Measurements from ENCODE around the gene SIGLEC1. TPM values are rescaled to one million over a fixed set of nuclear protein-coding genes. Genes with fewer than 3 reads are reported as not detected.
A peak's percentile ranks its signal among the peaks of the same experiment; 100 is the strongest.

The SIGLEC1 gene
- total and polyA plus RNA-seq, 2 donors (not counting 1 experiment from before 2014, with no cell fraction given): 0.06 to 0.15 TPM

GRCh38 chr20:3751675-3752385 is 39.4 kb upstream of the SIGLEC1 start:
- H3K36me3 ChIP-seq (replicated peaks in 1 of 2; ENCODE audit: control extremely low read depth in 1 of 2, control insufficient read depth in 1 of 2, extremely low read depth in 1 of 2, insufficient read depth in 2 of 2, low read length in 1 of 2): no peaks in the 10 kb centered on the region
- DNase-seq (peak; percentile 62), ATAC-seq (ENCODE audit: low read depth) (peak; percentile 84)
- CTCF ChIA-PET: interaction anchor here (0.5 to 3.9 kb wide), 7 partner anchors 15 to 328 kb away, joined by 3 to 47 read pairs (median 3); partner anchors contain the start of gene ADISSP
- peak overlapping the region; percentile 85 for H3K4me3 Mint-ChIP-seq
- H3K4me2 ChIP-seq (replicated peaks; ENCODE audit: low read depth, low read length, poor library complexity, severe bottlenecking): peak overlapping the region; percentile 82
- POLR2A ChIA-PET: no interaction called here
- peaks cover 3% of the 10 kb centered on the region for H3K79me2 ChIP-seq (ENCODE audit: control insufficient read depth, insufficient read depth, low read length)
- H2AFZ ChIP-seq (ENCODE audit: insufficient read depth, low read depth, low read length, poor library complexity, severe bottlenecking): peak overlapping the region; percentile 75
- peaks cover 7% of the 10 kb centered on the region for H3K4me1 Mint-ChIP-seq
- H3K27ac Mint-ChIP-seq: peak overlapping the region; percentile 85
- peak overlapping the region in 4 of 5 experiments; percentile 19 to 56 (median 50) for H3K4me3 ChIP-seq (ENCODE audit: control extremely low read depth in 1 of 5, extremely low read depth in 1 of 5, insufficient read depth in 1 of 5, low read depth in 2 of 5, low read length in 4 of 5)
- H3K27me3 Mint-ChIP-seq: peaks cover 5% of the 10 kb centered on the region
- H3K9me3 Mint-ChIP-seq (ENCODE audit: insufficient read depth): no peaks in the 10 kb centered on the region
- 57% methylated on average over 95 of the region's 95 CpGs for WGBS (ENCODE audit: insufficient coverage)
- intact Hi-C loops (cut with micrococcal nuclease): loop anchor here (5.0 kb wide), 1 partner anchor 320 kb away; no protein-coding TSS in a partner anchor
- H3K27me3 ChIP-seq (replicated peaks in 1 of 4; ENCODE audit: control extremely low read depth in 1 of 4, control insufficient read depth in 3 of 4, insufficient read depth in 4 of 4, low read length in 3 of 4): peaks cover 0 to 5% (median 0%) of the 10 kb centered on the region in 4 experiments
- TF ChIP-seq EZH2 (IDR thresholded peaks at IDR 0.05; ENCODE audit: borderline replicate concordance, insufficient read depth, low read depth, low read length, poor library complexity, severe bottlenecking) (no peak), CTCF (IDR thresholded peaks at IDR 0.05) (no peak)
- no peaks in the 10 kb centered on the region for H4K20me1 ChIP-seq (ENCODE audit: control insufficient read depth, insufficient read depth, low read length, poor library complexity, severe bottlenecking)
- no peaks in the 10 kb centered on the region for H3K9me3 ChIP-seq (ENCODE audit: control extremely low read depth in 1 of 3, control insufficient read depth in 2 of 3, insufficient read depth in 1 of 3, low read length in 2 of 3)
- no peak overlapping the region for H3K27ac ChIP-seq (ENCODE audit: low read length in 2 of 2)
- H3K4me1 ChIP-seq (ENCODE audit: control insufficient read depth in 2 of 2, insufficient read depth in 2 of 2, low read length in 2 of 2): peaks cover 0 to 12% of the 10 kb centered on the region in 2 donors
- H3K9ac ChIP-seq (ENCODE audit: low read length): peak overlapping the region; percentile 54

GRCh38 chr20:3751305-3751674 is 38.9 kb upstream of the SIGLEC1 start:
- ChIA-PET POLR2A (no interaction called here), CTCF (interaction anchor here (0.5 to 1.7 kb wide), 3 partner anchors 16 to 25 kb away, joined by 3 to 5 read pairs (median 4); partner anchors contain the start of gene ADISSP)
- Mint-ChIP-seq H3K9me3 (ENCODE audit: insufficient read depth) (no peaks in the 10 kb centered on the region), H3K4me1 (peaks cover 7% of the 10 kb centered on the region), H3K27ac (no peak overlapping the region), H3K27me3 (peaks cover 9% of the 10 kb centered on the region), H3K4me3 (no peak overlapping the region)
- no peak for DNase-seq
- Histone ChIP-seq H3K27me3 (replicated peaks in 1 of 4; ENCODE audit: control extremely low read depth in 1 of 4, control insufficient read depth in 3 of 4, insufficient read depth in 4 of 4, low read length in 3 of 4) (peaks cover 0 to 5% (median 0%) of the 10 kb centered on the region in 4 experiments), H3K36me3 (replicated peaks in 1 of 2; ENCODE audit: control extremely low read depth in 1 of 2, control insufficient read depth in 1 of 2, extremely low read depth in 1 of 2, insufficient read depth in 2 of 2, low read length in 1 of 2) (no peaks in the 10 kb centered on the region), H3K9me3 (ENCODE audit: control extremely low read depth in 1 of 3, control insufficient read depth in 2 of 3, insufficient read depth in 1 of 3, low read length in 2 of 3) (no peaks in the 10 kb centered on the region), H3K4me2 (replicated peaks; ENCODE audit: low read depth, low read length, poor library complexity, severe bottlenecking) (peak overlapping the region; percentile 82), H3K4me3 (ENCODE audit: control extremely low read depth in 1 of 5, extremely low read depth in 1 of 5, insufficient read depth in 1 of 5, low read depth in 2 of 5, low read length in 4 of 5) (peak overlapping the region in 2 of 5 experiments; percentile 50 to 51), H3K9ac (ENCODE audit: low read length) (peak overlapping the region; percentile 54), H4K20me1 (ENCODE audit: control insufficient read depth, insufficient read depth, low read length, poor library complexity, severe bottlenecking) (no peaks in the 10 kb centered on the region), H3K27ac (ENCODE audit: low read length in 2 of 2) (no peak overlapping the region), H3K79me2 (ENCODE audit: control insufficient read depth, insufficient read depth, low read length) (peaks cover 3% of the 10 kb centered on the region), H2AFZ (ENCODE audit: insufficient read depth, low read depth, low read length, poor library complexity, severe bottlenecking) (peak overlapping the region; percentile 75), H3K4me1 (ENCODE audit: control insufficient read depth in 2 of 2, insufficient read depth in 2 of 2, low read length in 2 of 2) (peaks cover 0 to 12% of the 10 kb centered on the region in 2 donors)
- ATAC-seq (ENCODE audit: low read depth): no peak
- no peak for TF ChIP-seq EZH2 (IDR thresholded peaks at IDR 0.05; ENCODE audit: borderline replicate concordance, insufficient read depth, low read depth, low read length, poor library complexity, severe bottlenecking)
- TF ChIP-seq CTCF (IDR thresholded peaks at IDR 0.05): no peak
- intact Hi-C loops (cut with micrococcal nuclease): loop anchor here (5.0 kb wide), 1 partner anchor 321 kb away; no protein-coding TSS in a partner anchor
- WGBS (ENCODE audit: insufficient coverage): 91% methylated on average over 29 of the region's 31 CpGs

All from B cell (primary cell).